Stimulated activated CD4-positive, alpha-beta T cell treated with anti-CD3 and anti-CD28 coated beads, Interleukin-12 subunit alpha, Interleukin-12 subunit beta, amount 100 ng/mL, for 4 hours (primary cell): Measurements from ENCODE around the gene MOB3A.
"Not testable (repeated sequence)": the region's sequence is repeated elsewhere in the genome, so short reads cannot be mapped to it uniquely, and the experiment has no call there.

Source experiments
- DNase-seq: peaks from one replicate; pipeline ENCODE4 v3.0.0-alpha.2; 2020

The MOB3A gene

GRCh38 chr19:2096034-2096479 lies at the start of gene MOB3A:
MOB3A (minus strand) TSS chr19:2096326; CDS start chr19:2078560, 17,766 bp downstream.
- DNase-seq = peak; percentile 81

DNA sequence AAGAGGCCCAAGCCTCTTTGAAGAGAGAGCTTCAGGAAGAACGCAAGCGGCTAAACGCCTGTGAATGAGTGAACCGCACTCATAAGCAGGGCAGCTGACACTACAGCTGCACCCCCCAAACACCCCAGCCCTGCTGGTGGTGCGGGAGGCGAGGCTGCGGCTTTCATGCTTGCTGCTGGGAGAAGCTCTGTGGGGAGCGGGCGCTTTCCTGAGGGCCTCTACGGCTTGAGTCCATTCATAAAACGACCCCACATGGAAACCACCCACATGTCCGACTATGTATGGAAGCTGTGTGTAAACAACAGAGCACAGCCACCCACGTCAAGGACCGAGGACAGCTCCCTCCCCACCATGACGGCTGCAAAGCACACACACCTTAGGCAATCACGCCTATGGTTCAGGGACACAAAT lies 49.7 kb upstream of the MOB3A start:
- DNase-seq = no peak

GRCh38 chr19:2144190-2144589 lies 48.1 kb upstream of the MOB3A start:
- no peak for DNase-seq

- DNase-seq = no peak
Measured at GRCh38 chr19:2142173-2142829, 46.2 kb upstream of the MOB3A start.

DNA sequence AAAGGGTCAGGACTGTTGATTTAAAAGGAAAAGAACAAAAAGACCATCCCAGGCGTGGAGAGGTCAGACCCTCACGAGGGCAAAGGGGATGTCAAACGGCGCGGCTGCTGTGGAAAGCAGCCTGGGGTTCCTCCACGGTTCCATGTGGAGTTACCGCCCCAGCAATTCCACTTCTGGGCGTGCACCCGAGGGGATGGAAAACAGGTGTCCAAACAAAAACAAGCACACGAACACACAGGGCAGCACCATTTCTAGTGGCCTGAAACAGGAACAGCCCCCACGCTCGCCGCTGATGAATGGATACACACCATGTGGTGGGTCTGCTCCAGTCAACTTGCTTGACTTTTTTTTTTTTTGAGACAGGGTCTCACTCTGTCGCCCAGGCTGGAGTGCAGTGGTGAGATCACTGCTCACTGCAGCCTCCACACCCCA lies 44.0 kb upstream of the MOB3A start:
- DNase-seq = no peak

DNA sequence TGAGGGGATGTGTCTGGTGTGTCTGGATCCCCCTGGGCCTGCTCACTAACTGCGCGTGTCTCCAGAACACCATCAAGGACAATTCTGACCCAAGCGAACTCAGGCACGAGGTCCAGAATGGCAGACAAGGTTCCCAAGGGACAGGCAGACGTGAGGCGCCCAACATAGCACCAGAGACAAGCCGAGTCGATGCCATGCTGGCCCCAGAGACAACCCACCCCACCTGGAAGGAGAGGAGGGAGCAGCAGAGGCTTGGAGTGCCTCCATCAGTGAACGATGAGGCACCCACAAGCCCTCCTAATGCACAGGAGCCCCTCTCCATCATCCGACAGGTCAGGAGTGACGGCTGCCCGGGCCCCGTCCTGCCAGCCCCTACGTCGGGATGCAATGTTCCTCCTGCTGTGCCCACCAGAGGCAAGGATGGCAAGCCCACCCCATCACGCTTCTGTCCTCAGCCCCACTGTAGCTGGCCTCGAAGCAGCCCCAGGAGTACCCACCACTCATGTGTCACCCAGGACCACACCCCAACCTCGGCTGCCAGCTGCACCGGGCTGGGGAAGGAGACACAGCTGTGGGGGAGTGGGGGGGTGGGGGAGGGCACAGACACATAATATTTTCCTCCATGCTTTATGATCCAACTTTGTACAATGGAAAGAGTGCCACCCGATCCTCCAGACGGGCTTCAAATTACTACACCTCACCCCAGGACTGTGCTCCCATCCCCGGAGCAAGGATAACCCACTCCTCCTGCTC lies 43.4 kb upstream of the MOB3A start:
- DNase-seq = no peak

GRCh38 chr19:2138061-2138728 lies 42.1 kb upstream of the MOB3A start:
- DNase-seq = no peak

- DNase-seq = no peak
Measured at GRCh38 chr19:2136796-2137195, 40.7 kb upstream of the MOB3A start.

DNA sequence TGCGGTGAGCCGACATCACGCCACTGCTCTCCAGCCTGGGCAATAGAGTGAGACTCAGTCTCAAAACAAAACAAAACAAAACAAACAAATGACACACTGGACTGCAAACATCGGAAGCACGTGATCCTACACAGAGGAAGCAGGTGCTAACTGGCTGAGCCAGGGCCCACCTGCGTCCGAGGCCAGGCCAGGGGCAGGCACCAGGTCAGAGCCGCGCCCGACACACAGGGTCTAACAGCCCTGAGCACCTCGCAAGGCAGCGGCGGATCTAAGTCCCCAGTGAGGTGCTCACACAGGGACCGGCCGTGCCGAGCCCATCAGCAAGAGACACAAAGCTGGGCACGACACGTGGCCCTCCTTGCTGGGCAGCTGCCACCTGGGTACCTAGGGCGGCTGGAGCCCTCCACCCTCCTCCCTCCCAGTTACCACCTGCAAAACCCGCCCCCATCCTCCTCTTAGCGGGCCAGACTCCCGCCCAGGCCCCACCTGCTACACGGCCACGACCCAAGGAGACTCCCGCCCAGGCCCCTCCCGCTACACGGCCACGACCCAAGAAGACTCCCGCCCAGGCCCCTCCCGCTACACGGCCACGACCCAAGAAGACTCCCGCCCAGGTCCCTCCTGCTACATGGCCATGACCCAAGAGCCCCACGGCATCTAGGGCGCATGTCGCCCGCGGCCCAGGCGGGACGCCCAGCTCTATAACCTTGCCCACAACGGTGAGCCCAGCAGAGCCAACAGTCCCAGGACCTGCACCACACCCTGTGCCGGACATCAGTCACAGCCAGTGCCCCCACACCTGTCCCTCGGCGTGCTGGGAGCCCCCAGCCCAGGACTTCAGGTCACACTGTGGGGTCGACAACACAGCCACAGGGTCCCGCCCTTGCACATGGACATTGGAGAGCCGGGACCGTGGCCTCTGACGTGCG lies 39.6 kb upstream of the MOB3A start:
- DNase-seq = no peak

DNA sequence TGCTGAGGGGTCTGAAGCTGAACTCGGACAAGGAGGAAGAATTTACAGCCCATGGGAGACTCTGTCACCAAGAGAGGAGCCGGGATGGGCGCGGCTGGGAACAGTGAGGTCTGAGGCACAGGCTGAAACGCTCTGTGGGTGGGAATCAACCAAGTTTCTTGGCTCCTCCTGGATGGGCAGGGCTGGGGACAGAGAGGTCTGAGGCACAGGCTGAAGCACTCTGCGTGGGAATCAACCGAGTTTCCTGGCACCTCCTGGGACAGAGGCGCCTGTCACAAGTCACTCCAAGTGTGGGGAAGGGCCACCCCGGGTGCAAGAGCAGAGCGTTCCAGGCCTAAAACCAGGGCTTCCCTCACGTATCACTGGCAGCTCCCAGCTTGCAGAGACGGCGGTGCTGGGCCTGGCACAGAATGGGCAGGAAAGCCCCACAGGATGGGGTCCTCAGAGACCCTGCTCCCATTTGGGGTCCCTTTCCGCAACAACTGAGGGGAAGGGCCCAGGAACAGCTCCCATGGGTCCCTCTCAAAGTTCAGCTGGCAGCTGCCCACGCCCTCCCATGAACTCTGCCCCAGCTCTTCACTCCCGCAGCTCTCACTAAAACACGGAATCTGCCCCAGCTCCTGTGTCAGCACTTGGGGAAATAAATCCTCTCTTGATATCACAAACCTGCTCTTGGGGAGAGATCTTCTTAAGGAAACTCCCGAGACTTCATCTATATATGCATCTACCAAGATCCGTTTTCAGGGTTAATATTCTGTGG lies 36.8 kb upstream of the MOB3A start:
- no peak for DNase-seq

DNA sequence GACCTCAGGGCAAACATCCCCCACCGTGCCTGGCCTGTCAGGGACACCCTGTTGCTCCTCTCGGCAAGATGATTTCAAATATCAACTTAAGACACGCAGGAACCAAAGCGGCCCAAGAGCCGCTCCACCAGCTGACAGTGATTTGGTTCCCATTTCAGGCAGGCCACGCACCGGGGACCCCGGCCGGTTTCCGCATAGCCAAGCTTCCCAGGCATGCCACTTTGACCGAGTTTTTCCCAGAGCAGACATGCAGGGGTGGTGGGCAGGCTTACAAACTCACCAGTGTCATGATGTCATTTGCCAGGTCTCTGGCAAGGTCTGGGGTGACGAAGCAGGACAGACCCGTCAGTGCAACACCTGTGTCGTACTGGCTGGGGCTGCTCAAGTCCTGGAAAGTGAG lies 36.1 kb upstream of the MOB3A start:
- no peak for DNase-seq

- not testable (repeated sequence) for DNase-seq
Measured at GRCh38 chr19:2131012-2131975, 35.2 kb upstream of the MOB3A start.

DNA sequence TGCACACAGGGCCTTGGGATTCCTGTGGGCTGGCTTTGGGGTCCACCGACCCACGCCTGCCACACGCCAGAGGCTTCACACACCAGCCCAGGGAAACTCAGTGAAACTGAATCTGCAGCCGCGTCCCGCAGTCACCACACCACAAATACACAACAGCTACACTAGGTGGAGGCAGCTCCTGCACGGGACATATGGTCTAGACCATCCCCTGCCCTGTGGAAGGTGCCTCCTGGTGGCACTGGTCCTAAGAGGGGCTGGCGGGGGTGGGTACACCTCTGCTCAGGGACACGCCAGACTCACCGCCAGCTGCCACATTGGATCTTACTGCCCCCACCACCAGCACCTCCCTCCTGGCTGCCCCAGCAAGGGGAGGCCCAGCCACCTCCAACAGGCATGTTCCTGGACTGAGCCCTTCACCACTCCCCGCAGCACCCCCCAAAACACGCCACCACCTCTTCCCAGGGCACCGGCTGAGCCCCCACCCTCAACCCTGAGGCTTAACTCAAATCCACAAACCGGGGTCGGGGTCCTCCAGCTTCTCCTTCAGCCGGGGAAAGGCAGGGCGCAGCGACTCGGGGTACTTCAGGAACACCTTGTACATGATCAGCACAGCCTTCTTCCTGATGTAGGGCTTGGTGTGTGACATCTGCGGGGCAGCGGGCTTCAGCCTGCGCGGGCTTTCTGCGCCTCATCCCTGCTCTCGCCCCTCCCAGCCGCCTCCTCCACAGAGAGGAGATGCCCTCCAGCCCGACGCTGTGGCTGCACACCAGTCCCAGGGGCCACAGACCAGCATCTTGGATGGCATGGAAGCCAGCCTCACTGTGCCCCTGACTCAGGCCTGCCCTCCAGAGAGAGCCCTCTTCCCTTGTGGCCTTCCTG lies 34.0 kb upstream of the MOB3A start:
- DNase-seq = no peak

- DNase-seq = no peak
Measured at GRCh38 chr19:2129486-2129885, 33.4 kb upstream of the MOB3A start.

DNA sequence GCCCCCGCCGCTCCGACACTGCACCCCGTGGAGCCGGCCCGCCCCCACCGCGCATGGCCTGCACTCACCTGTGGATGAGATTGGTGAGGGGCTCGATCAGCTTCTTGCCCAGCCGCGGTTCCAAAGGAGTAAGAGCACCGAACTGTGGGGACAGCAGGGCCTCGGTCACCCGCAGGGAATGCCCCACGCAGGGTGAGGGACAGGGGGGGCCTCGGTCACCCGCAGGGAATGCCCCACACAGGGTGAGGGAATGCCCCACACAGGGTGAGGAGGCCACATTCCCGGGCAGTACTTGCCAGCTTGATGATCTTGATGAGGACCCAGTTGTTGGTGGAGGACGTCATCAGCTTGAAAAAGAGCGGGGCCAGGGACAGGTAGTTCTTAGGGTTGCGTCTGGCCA lies 32.9 kb upstream of the MOB3A start:
- DNase-seq = no peak

DNA sequence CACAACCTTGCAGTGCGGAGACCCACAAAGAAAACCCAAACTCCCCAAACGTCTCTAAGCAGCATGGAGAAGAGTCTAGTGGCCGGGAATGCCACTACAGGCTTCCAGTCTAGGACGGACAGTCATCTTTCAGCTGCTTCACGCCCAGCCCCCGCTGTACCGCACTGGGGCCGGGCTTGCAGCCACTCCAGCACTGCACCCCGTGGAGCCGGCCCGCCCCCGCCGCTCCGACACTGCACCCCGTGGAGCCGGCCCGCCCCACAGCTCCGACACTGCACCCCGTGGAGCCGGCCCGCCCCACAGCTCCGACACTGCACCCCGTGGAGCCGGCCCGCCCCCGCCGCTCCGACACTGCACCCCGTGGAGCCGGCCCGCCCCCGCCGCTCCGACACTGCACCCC lies 32.1 kb upstream of the MOB3A start:
- DNase-seq = not testable (repeated sequence)

DNA sequence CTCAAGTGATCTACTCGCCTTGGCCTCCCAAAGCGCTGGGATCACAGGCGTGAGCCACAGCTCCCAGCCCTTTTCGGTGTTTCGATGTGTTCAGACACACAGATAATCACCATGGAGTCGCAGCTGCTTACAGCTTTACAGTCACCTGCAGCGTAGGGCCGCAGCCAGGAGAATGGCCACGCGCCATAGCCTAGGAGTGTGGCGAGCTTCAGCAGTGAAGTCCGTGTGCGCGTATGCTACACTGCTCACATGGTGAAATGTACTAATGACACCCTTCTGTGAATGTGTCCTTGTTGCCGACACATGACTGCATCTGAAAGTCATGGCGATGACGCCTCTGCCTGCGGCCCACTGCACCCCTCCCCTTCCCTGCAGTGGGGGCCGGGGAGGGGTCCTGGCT lies 31.6 kb upstream of the MOB3A start:
- no peak for DNase-seq

GRCh38 chr19:2126879-2127518 lies 30.9 kb upstream of the MOB3A start:
- no peak for DNase-seq
